ENCODE data around the gene WNT1. TPM values are rescaled to one million over a fixed set of nuclear protein-coding genes. Genes with fewer than 3 reads are reported as not detected.

Gene WNT1
- polyA plus RNA-seq, 1 donor from 2014 or later, result not detected

GRCh38 chr12:48946943-48947342 is 31.2 kb upstream of the WNT1 start:
- H3K79me2 ChIP-seq (replicated peaks; ENCODE audit: insufficient read depth, low read length), result peaks cover 27% of the 10 kb centered on the region

DNA sequence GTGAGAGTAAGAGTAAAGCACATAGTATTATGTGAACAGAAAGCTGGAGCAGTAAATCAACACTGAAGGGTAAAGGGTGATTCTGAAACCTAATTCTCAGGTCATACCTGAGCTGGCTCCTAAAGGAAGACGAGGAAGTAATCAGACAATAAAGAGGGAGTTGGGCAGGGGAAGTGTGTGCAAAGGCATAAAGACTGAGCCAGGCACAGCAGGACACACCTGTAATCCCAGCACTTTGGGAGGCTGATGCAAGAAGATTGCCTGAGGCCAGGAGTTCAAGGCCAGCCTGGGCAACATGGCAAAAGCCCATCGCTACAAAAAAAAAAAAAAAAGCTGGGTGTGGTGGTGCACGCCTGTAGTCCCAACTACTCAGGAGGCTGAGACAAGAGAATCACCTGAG is 30.4 kb upstream of the WNT1 start:
- no peak for TF ChIP-seq CTCF (IDR thresholded peaks at IDR 0.05; ENCODE audit: poor library complexity, severe bottlenecking)
- TF ChIP-seq, protein P1, sequence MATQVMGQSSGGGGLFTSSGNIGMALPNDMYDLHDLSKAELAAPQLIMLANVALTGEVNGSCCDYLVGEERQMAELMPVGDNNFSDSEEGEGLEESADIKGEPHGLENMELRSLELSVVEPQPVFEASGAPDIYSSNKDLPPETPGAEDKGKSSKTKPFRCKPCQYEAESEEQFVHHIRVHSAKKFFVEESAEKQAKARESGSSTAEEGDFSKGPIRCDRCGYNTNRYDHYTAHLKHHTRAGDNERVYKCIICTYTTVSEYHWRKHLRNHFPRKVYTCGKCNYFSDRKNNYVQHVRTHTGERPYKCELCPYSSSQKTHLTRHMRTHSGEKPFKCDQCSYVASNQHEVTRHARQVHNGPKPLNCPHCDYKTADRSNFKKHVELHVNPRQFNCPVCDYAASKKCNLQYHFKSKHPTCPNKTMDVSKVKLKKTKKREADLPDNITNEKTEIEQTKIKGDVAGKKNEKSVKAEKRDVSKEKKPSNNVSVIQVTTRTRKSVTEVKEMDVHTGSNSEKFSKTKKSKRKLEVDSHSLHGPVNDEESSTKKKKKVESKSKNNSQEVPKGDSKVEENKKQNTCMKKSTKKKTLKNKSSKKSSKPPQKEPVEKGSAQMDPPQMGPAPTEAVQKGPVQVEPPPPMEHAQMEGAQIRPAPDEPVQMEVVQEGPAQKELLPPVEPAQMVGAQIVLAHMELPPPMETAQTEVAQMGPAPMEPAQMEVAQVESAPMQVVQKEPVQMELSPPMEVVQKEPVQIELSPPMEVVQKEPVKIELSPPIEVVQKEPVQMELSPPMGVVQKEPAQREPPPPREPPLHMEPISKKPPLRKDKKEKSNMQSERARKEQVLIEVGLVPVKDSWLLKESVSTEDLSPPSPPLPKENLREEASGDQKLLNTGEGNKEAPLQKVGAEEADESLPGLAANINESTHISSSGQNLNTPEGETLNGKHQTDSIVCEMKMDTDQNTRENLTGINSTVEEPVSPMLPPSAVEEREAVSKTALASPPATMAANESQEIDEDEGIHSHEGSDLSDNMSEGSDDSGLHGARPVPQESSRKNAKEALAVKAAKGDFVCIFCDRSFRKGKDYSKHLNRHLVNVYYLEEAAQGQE (IDR thresholded peaks at IDR 0.05; ENCODE audit: borderline replicate concordance), result no peak
- TF ChIP-seq TAF1 (IDR thresholded peaks at IDR 0.05; ENCODE audit: low read depth), result no peak
- TF ChIP-seq MXI1 (conservative IDR thresholded peaks at IDR 0.05; ENCODE audit: poor library complexity, severe bottlenecking), result no peak
- no peak for TF ChIP-seq RAD21 (conservative IDR thresholded peaks at IDR 0.05)
- TF ChIP-seq EP300 (conservative IDR thresholded peaks at IDR 0.05; ENCODE audit: poor library complexity, severe bottlenecking), result no peak
- no peak for TF ChIP-seq EZH2 (IDR thresholded peaks at IDR 0.05; ENCODE audit: borderline replicate concordance, insufficient read depth, low read length, poor library complexity, severe bottlenecking)
- Histone ChIP-seq H3F3A (ENCODE audit: insufficient read depth, low read length, poor library complexity, severe bottlenecking) (no peaks in the 10 kb centered on the region), H2AFZ (ENCODE audit: low read depth, low read length) (no peak overlapping the region), H4K20me1 (ENCODE audit: insufficient read depth) (no peaks in the 10 kb centered on the region), H3K4me3 (ENCODE audit: low read length) (no peak overlapping the region), H3K79me2 (replicated peaks; ENCODE audit: insufficient read depth, low read length) (peaks cover 34% of the 10 kb centered on the region), H3K4me2 (ENCODE audit: low read length) (no peak overlapping the region), H3K27me3 (ENCODE audit: insufficient read depth, low read depth, low read length) (no peaks in the 10 kb centered on the region), H3K36me3 (ENCODE audit: insufficient read depth, low read length) (no peaks in the 10 kb centered on the region), H3K9ac (ENCODE audit: low read length) (no peak overlapping the region), H3K27ac (ENCODE audit: low read length) (no peak overlapping the region), H3K9me2 (ENCODE audit: insufficient read depth, low read length) (no peaks in the 10 kb centered on the region), H3K9me3 (ENCODE audit: low read length) (no peaks in the 10 kb centered on the region)

More at GRCh38 chr12:48946943-48947342, 31.2 kb upstream of the WNT1 start:
- H3K27me3 ChIP-seq (ENCODE audit: insufficient read depth, low read depth, low read length), result no peaks in the 10 kb centered on the region
- no peaks in the 10 kb centered on the region for H4K20me1 ChIP-seq (ENCODE audit: insufficient read depth)
- no peak overlapping the region for H3K27ac ChIP-seq (ENCODE audit: low read length)
- no peak for TF ChIP-seq POLR2AphosphoS5 (IDR thresholded peaks at IDR 0.05)
- no peaks in the 10 kb centered on the region for H3K9me2 ChIP-seq (ENCODE audit: insufficient read depth, low read length)
- no peaks in the 10 kb centered on the region for H3K9me3 ChIP-seq (ENCODE audit: low read length)
- H3K36me3 ChIP-seq (ENCODE audit: insufficient read depth, low read length), result no peaks in the 10 kb centered on the region
- H3F3A ChIP-seq (ENCODE audit: insufficient read depth, low read length, poor library complexity, severe bottlenecking), result no peaks in the 10 kb centered on the region
- H3K4me2 ChIP-seq (ENCODE audit: low read length), result no peak overlapping the region
- H3K4me3 ChIP-seq (ENCODE audit: low read length), result no peak overlapping the region
- no peak overlapping the region for H2AFZ ChIP-seq (ENCODE audit: low read depth, low read length)
- H3K9ac ChIP-seq (ENCODE audit: low read length), result no peak overlapping the region

DNA sequence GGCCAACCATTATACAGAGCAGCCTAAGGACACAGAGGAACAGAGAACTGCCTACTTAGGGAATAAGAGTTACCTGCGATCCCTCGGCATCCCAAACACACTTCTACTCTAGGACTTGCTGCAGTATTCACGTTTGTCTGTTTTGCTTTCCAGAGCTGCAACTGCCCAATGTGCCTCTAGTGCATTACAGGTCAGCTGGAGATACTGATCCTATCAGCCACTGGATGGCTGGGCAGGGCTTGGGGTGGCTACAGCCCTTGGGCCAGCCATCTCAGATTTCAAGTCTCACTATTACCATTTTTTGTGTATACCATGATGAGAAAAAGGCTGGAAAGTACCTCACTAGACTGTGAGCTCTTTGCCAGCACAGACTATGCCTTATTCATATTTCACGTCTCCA is 25.4 kb upstream of the WNT1 start:
- Histone ChIP-seq H3K4me3 (ENCODE audit: low read length) (no peak overlapping the region), H4K20me1 (ENCODE audit: insufficient read depth) (peaks cover 19% of the 10 kb centered on the region)

More for the DNA sequence above, 25.4 kb upstream of the WNT1 start:
- TF ChIP-seq EP300 (conservative IDR thresholded peaks at IDR 0.05; ENCODE audit: poor library complexity, severe bottlenecking) (no peak), MXI1 (conservative IDR thresholded peaks at IDR 0.05; ENCODE audit: poor library complexity, severe bottlenecking) (no peak), POLR2AphosphoS5 (IDR thresholded peaks at IDR 0.05) (no peak), RAD21 (conservative IDR thresholded peaks at IDR 0.05) (no peak), TAF1 (IDR thresholded peaks at IDR 0.05; ENCODE audit: low read depth) (no peak), EZH2 (IDR thresholded peaks at IDR 0.05; ENCODE audit: borderline replicate concordance, insufficient read depth, low read length, poor library complexity, severe bottlenecking) (no peak), CTCF (IDR thresholded peaks at IDR 0.05; ENCODE audit: poor library complexity, severe bottlenecking) (no peak), SMC3 (conservative IDR thresholded peaks at IDR 0.05; ENCODE audit: poor library complexity) (no peak)
- TF ChIP-seq, protein P1 (IDR thresholded peaks at IDR 0.05; ENCODE audit: borderline replicate concordance), result no peak
- no peak overlapping the region for H3K9ac ChIP-seq (ENCODE audit: low read length)
- no peaks in the 10 kb centered on the region for H3F3A ChIP-seq (ENCODE audit: insufficient read depth, low read length, poor library complexity, severe bottlenecking)
- H3K4me2 ChIP-seq (ENCODE audit: low read length), result no peak overlapping the region
- H3K36me3 ChIP-seq (ENCODE audit: insufficient read depth, low read length), result peaks cover 12% of the 10 kb centered on the region
- peaks cover 45% of the 10 kb centered on the region for H3K79me2 ChIP-seq (replicated peaks; ENCODE audit: insufficient read depth, low read length)
- H3K27ac ChIP-seq (ENCODE audit: low read length), result no peak overlapping the region
- H2AFZ ChIP-seq (ENCODE audit: low read depth, low read length), result no peak overlapping the region
- no peaks in the 10 kb centered on the region for H3K27me3 ChIP-seq (ENCODE audit: insufficient read depth, low read depth, low read length)
- no peaks in the 10 kb centered on the region for H3K9me3 ChIP-seq (ENCODE audit: low read length)
- no peaks in the 10 kb centered on the region for H3K9me2 ChIP-seq (ENCODE audit: insufficient read depth, low read length)
